Upper lobe of left lung (tissue), 4 donors: Measurements from ENCODE around the gene PLK3.

Experiments used
- CTCF ChIP-seq, 6 experiments: fragments of 450-650 bp in 4 of 6; fragments of 200-600 bp in 2 of 6; sonication (generic) in 2 of 6; IDR thresholded peaks; one replicate each; pipeline ENCODE4 v1.5.1; 2016 to 2019; ENCODE audit warnings: antibody characterized with exemption in 6 of 6
- POLR2A ChIP-seq, 4 donors: fragments of 450-650 bp; IDR thresholded peaks; one replicate each; pipeline ENCODE4 v1.5.1; 2016 to 2017; ENCODE audit warnings: antibody characterized with exemption in 4 of 4, mild to moderate bottlenecking in 2 of 4

- no peak for TF ChIP-seq CTCF (IDR thresholded peaks at IDR 0.05)
- TF ChIP-seq POLR2A (IDR thresholded peaks at IDR 0.05), result no peak
Observed at GRCh38 chr1:44842486-44842861, 42.3 kb downstream of the PLK3 start.
